Neural crest cell (in vitro differentiated cells): ENCODE measurements around the gene CGNL1. TPM values are rescaled to one million over a fixed set of nuclear protein-coding genes. Genes with fewer than 3 reads are reported as not detected.

Experiments
- DNase-seq: peaks from one replicate; pipeline ENCODE4 v3.0.0; 2021; ENCODE audit warnings: low read depth, mixed read lengths, low spot score
- H3K27ac Mint-ChIP-seq: one replicate; pipeline ENCODE4 v1.8.0; 2021; ENCODE audit warnings: mild to moderate bottlenecking, mixed read lengths; ENCODE audit not compliant: unreplicated experiment
- H3K27me3 Mint-ChIP-seq: 2 replicates; pipeline ENCODE4 v1.8.0; 2021; ENCODE audit warnings: low read depth, mild to moderate bottlenecking, mixed read lengths
- H3K36me3 Mint-ChIP-seq: 2 replicates; pipeline ENCODE4 v1.8.0; 2021; ENCODE audit warnings: low read depth, mild to moderate bottlenecking, mixed read lengths
- H3K4me1 Mint-ChIP-seq: 2 replicates; pipeline ENCODE4 v1.8.0; 2021; ENCODE audit warnings: mixed read lengths
- H3K4me3 Mint-ChIP-seq: one replicate; pipeline ENCODE4 v1.8.0; 2021; ENCODE audit warnings: mild to moderate bottlenecking, mixed read lengths
- H3K9me3 Mint-ChIP-seq: 2 replicates; pipeline ENCODE4 v1.8.0; 2021; ENCODE audit warnings: mixed read lengths
- CTCF ChIP-seq: fragments of 200-600 bp; sonication (generic); conservative IDR thresholded peaks from 2 replicates; pipeline ENCODE4 v1.5.0; 2021; ENCODE audit warnings: antibody characterized with exemption, mild to moderate bottlenecking
- total RNA-seq: library from RNA; stranded (reverse); gene quantifications from 2 replicates; pipeline ENCODE4 v1.2.1, GENCODE V29; 2021

The CGNL1 gene
- total RNA-seq, 1 donor from 2014 or later: 1.2 TPM

GRCh38 chr15:57335293-57335715, 41.0 kb upstream of the CGNL1 start:
- peak overlapping the region; percentile 57 for H3K27ac Mint-ChIP-seq
- H3K36me3 Mint-ChIP-seq: no peaks in the 10 kb centered on the region
- no peaks in the 10 kb centered on the region for H3K27me3 Mint-ChIP-seq
- no peak for DNase-seq
- no peaks in the 10 kb centered on the region for H3K9me3 Mint-ChIP-seq
- no peak for TF ChIP-seq CTCF
- no peak overlapping the region for H3K4me3 Mint-ChIP-seq
- H3K4me1 Mint-ChIP-seq: peaks cover 14% of the 10 kb centered on the region

GRCh38 chr15:57335719-57336118, 40.6 kb upstream of the CGNL1 start:
- H3K36me3 Mint-ChIP-seq: no peaks in the 10 kb centered on the region
- H3K27me3 Mint-ChIP-seq: no peaks in the 10 kb centered on the region
- peak overlapping the region; percentile 57 for H3K27ac Mint-ChIP-seq
- peaks cover 17% of the 10 kb centered on the region for H3K4me1 Mint-ChIP-seq
- TF ChIP-seq CTCF: no peak
- no peak overlapping the region for H3K4me3 Mint-ChIP-seq
- DNase-seq: no peak
- no peaks in the 10 kb centered on the region for H3K9me3 Mint-ChIP-seq

GRCh38 chr15:57337868-57338411, 38.4 kb upstream of the CGNL1 start:
- Mint-ChIP-seq H3K36me3 (no peaks in the 10 kb centered on the region), H3K4me3 (no peak overlapping the region), H3K27me3 (no peaks in the 10 kb centered on the region), H3K27ac (no peak overlapping the region), H3K4me1 (peaks cover 25% of the 10 kb centered on the region), H3K9me3 (no peaks in the 10 kb centered on the region)
- DNase-seq: no peak
- no peak for TF ChIP-seq CTCF

- no peak overlapping the region for H3K4me3 Mint-ChIP-seq
- DNase-seq: no peak
- no peaks in the 10 kb centered on the region for H3K9me3 Mint-ChIP-seq
- TF ChIP-seq CTCF: no peak
- H3K36me3 Mint-ChIP-seq: no peaks in the 10 kb centered on the region
- H3K27ac Mint-ChIP-seq: no peak overlapping the region
- no peaks in the 10 kb centered on the region for H3K27me3 Mint-ChIP-seq
- peaks cover 26% of the 10 kb centered on the region for H3K4me1 Mint-ChIP-seq
These were observed 37.0 kb upstream of the CGNL1 start for GRCh38 chr15:57339321-57339720.

- no peaks in the 10 kb centered on the region for H3K9me3 Mint-ChIP-seq
- peak; percentile 46 for DNase-seq
- H3K27ac Mint-ChIP-seq: no peak overlapping the region
These were observed 35.5 kb upstream of the CGNL1 start for GRCh38 chr15:57340682-57341259.

More at GRCh38 chr15:57340682-57341259, 35.5 kb upstream of the CGNL1 start:
- Mint-ChIP-seq H3K36me3 (no peaks in the 10 kb centered on the region), H3K27me3 (no peaks in the 10 kb centered on the region), H3K4me1 (peaks cover 18% of the 10 kb centered on the region), H3K4me3 (no peak overlapping the region)
- TF ChIP-seq CTCF: peak; percentile 99
